ENCODE data around the gene ZNF331.
A peak's percentile ranks its signal among the peaks of the same experiment; 100 is the strongest.

Gene ZNF331

GRCh38 chr19:53518121-53518520, 19.8 kb upstream of the ZNF331 start:
- Histone ChIP-seq H3K4me3 (ENCODE audit: low read length in 2 of 2) (no peak overlapping the region), H3K27me3 (ENCODE audit: control insufficient read depth in 3 of 3, insufficient read depth in 3 of 3, low read depth in 1 of 3, low read length in 3 of 3) (no peaks in the 10 kb centered on the region), H3K4me1 (ENCODE audit: control insufficient read depth in 2 of 2, insufficient read depth in 1 of 2, low read depth in 1 of 2, low read length in 2 of 2) (peaks cover 6 to 9% of the 10 kb centered on the region in 2 donors), H4K8ac (ENCODE audit: low read depth, low read length) (no peak overlapping the region), H4K91ac (ENCODE audit: low read depth, low read length, poor library complexity) (no peak overlapping the region), H3K36me3 (replicated peaks in 1 of 2; ENCODE audit: control insufficient read depth in 2 of 2, insufficient read depth in 2 of 2, low read length in 2 of 2) (peaks cover 0 to 6% of the 10 kb centered on the region in 2 donors), H2BK12ac (ENCODE audit: low read length) (no peak overlapping the region), H3K79me1 (ENCODE audit: low read depth, low read length) (peaks cover 11% of the 10 kb centered on the region), H3K14ac (ENCODE audit: low read length) (no peak overlapping the region), H3K9me3 (replicated peaks in 1 of 2; ENCODE audit: control insufficient read depth in 2 of 2, insufficient read depth in 1 of 2, low read depth in 1 of 2, low read length in 2 of 2) (peaks cover 2 to 13% of the 10 kb centered on the region in 2 donors), H2AFZ (ENCODE audit: low read length) (no peak overlapping the region), H3K27ac (replicated peaks; ENCODE audit: low read length) (no peak overlapping the region), H3K9ac (ENCODE audit: low read depth, low read length, poor library complexity) (no peak overlapping the region), H3K4ac (ENCODE audit: low read length) (no peak overlapping the region), H3K23ac (ENCODE audit: low read depth, low read length, poor library complexity) (no peak overlapping the region), H3K4me2 (ENCODE audit: insufficient read depth, low read length, poor library complexity, severe bottlenecking) (no peak overlapping the region), H2BK120ac (ENCODE audit: low read depth, low read length) (no peak overlapping the region), H2BK5ac (ENCODE audit: low read length) (no peak overlapping the region), H3K18ac (ENCODE audit: low read length) (no peak overlapping the region), H2AK5ac (ENCODE audit: low read depth, low read length) (no peak overlapping the region), H2BK15ac (ENCODE audit: low read length) (no peak overlapping the region)
- DNase-seq (ENCODE audit: low spot score) = no peak
- no CpG with 5 or more reads among the region's 4 CpGs for WGBS, 2 donors (ENCODE audit: extremely low coverage in 2 of 2, insufficient read length in 2 of 2, insufficient replicate concordance in 1 of 2)

GRCh38 chr19:53518716-53519115, 19.2 kb upstream of the ZNF331 start:
- Histone ChIP-seq H3K4me3 (ENCODE audit: low read length in 2 of 2) (no peak overlapping the region), H2BK120ac (ENCODE audit: low read depth, low read length) (no peak overlapping the region), H2BK5ac (ENCODE audit: low read length) (no peak overlapping the region), H2AFZ (ENCODE audit: low read length) (no peak overlapping the region), H3K9me3 (replicated peaks in 1 of 2; ENCODE audit: control insufficient read depth in 2 of 2, insufficient read depth in 1 of 2, low read depth in 1 of 2, low read length in 2 of 2) (peaks cover 2 to 14% of the 10 kb centered on the region in 2 donors), H4K8ac (ENCODE audit: low read depth, low read length) (no peak overlapping the region), H3K9ac (ENCODE audit: low read depth, low read length, poor library complexity) (no peak overlapping the region), H3K79me1 (ENCODE audit: low read depth, low read length) (peaks cover 11% of the 10 kb centered on the region), H3K4me1 (ENCODE audit: control insufficient read depth in 2 of 2, insufficient read depth in 1 of 2, low read depth in 1 of 2, low read length in 2 of 2) (peaks cover 6 to 9% of the 10 kb centered on the region in 2 donors), H3K36me3 (replicated peaks in 1 of 2; ENCODE audit: control insufficient read depth in 2 of 2, insufficient read depth in 2 of 2, low read length in 2 of 2) (peaks cover 0 to 12% of the 10 kb centered on the region in 2 donors), H2BK15ac (ENCODE audit: low read length) (no peak overlapping the region), H2AK5ac (ENCODE audit: low read depth, low read length) (no peak overlapping the region), H3K23ac (ENCODE audit: low read depth, low read length, poor library complexity) (no peak overlapping the region), H4K91ac (ENCODE audit: low read depth, low read length, poor library complexity) (no peak overlapping the region), H3K4me2 (ENCODE audit: insufficient read depth, low read length, poor library complexity, severe bottlenecking) (no peak overlapping the region), H3K27ac (replicated peaks; ENCODE audit: low read length) (no peak overlapping the region), H3K27me3 (ENCODE audit: control insufficient read depth in 3 of 3, insufficient read depth in 3 of 3, low read depth in 1 of 3, low read length in 3 of 3) (no peaks in the 10 kb centered on the region), H3K14ac (ENCODE audit: low read length) (no peak overlapping the region), H3K18ac (ENCODE audit: low read length) (no peak overlapping the region), H3K4ac (ENCODE audit: low read length) (no peak overlapping the region), H2BK12ac (ENCODE audit: low read length) (no peak overlapping the region)
- no peak for DNase-seq (ENCODE audit: low spot score)
- no CpG with 5 or more reads among the region's 1 CpG for WGBS, 2 donors (ENCODE audit: extremely low coverage in 2 of 2, insufficient read length in 2 of 2, insufficient replicate concordance in 1 of 2)

GRCh38 chr19:53519446-53519845, 18.5 kb upstream of the ZNF331 start:
- Histone ChIP-seq H3K79me1 (ENCODE audit: low read depth, low read length) (peaks cover 11% of the 10 kb centered on the region), H4K8ac (ENCODE audit: low read depth, low read length) (no peak overlapping the region), H3K9me3 (replicated peaks in 1 of 2; ENCODE audit: control insufficient read depth in 2 of 2, insufficient read depth in 1 of 2, low read depth in 1 of 2, low read length in 2 of 2) (peaks cover 2 to 16% of the 10 kb centered on the region in 2 donors), H2AK5ac (ENCODE audit: low read depth, low read length) (no peak overlapping the region), H3K36me3 (replicated peaks in 1 of 2; ENCODE audit: control insufficient read depth in 2 of 2, insufficient read depth in 2 of 2, low read length in 2 of 2) (peaks cover 0 to 14% of the 10 kb centered on the region in 2 donors), H2BK120ac (ENCODE audit: low read depth, low read length) (no peak overlapping the region), H2BK12ac (ENCODE audit: low read length) (no peak overlapping the region), H2BK5ac (ENCODE audit: low read length) (no peak overlapping the region), H4K91ac (ENCODE audit: low read depth, low read length, poor library complexity) (no peak overlapping the region), H3K9ac (ENCODE audit: low read depth, low read length, poor library complexity) (no peak overlapping the region), H3K4me2 (ENCODE audit: insufficient read depth, low read length, poor library complexity, severe bottlenecking) (no peak overlapping the region), H2AFZ (ENCODE audit: low read length) (no peak overlapping the region), H3K4me1 (ENCODE audit: control insufficient read depth in 2 of 2, insufficient read depth in 1 of 2, low read depth in 1 of 2, low read length in 2 of 2) (peaks cover 6 to 9% of the 10 kb centered on the region in 2 donors), H3K4ac (ENCODE audit: low read length) (no peak overlapping the region), H3K4me3 (ENCODE audit: low read length in 2 of 2) (no peak overlapping the region), H3K27ac (replicated peaks; ENCODE audit: low read length) (no peak overlapping the region), H3K27me3 (ENCODE audit: control insufficient read depth in 3 of 3, insufficient read depth in 3 of 3, low read depth in 1 of 3, low read length in 3 of 3) (no peaks in the 10 kb centered on the region), H3K14ac (ENCODE audit: low read length) (no peak overlapping the region), H3K23ac (ENCODE audit: low read depth, low read length, poor library complexity) (no peak overlapping the region), H2BK15ac (ENCODE audit: low read length) (no peak overlapping the region), H3K18ac (ENCODE audit: low read length) (no peak overlapping the region)
- no CpG with 5 or more reads among the region's 7 CpGs for whole genome bisulfite sequencing, 2 donors (ENCODE audit: extremely low coverage in 2 of 2, insufficient read length in 2 of 2, insufficient replicate concordance in 1 of 2)
- DNase-seq (ENCODE audit: low spot score) = no peak

- Histone ChIP-seq H3K27ac (replicated peaks; ENCODE audit: low read length) (peak overlapping the region; percentile 93), H3K79me1 (ENCODE audit: low read depth, low read length) (peaks cover 11% of the 10 kb centered on the region)
Measured at GRCh38 chr19:53520163-53520546, 17.8 kb upstream of the ZNF331 start.

More at GRCh38 chr19:53520163-53520546, 17.8 kb upstream of the ZNF331 start:
- Histone ChIP-seq H3K18ac (ENCODE audit: low read length) (peak overlapping the region; percentile 66), H2BK12ac (ENCODE audit: low read length) (no peak overlapping the region), H3K9ac (ENCODE audit: low read depth, low read length, poor library complexity) (no peak overlapping the region), H2AFZ (ENCODE audit: low read length) (peak overlapping the region; percentile 96), H3K4me1 (ENCODE audit: control insufficient read depth in 2 of 2, insufficient read depth in 1 of 2, low read depth in 1 of 2, low read length in 2 of 2) (peaks cover 6 to 9% of the 10 kb centered on the region in 2 donors), H3K27me3 (ENCODE audit: control insufficient read depth in 3 of 3, insufficient read depth in 3 of 3, low read depth in 1 of 3, low read length in 3 of 3) (no peaks in the 10 kb centered on the region), H2BK120ac (ENCODE audit: low read depth, low read length) (no peak overlapping the region), H2AK5ac (ENCODE audit: low read depth, low read length) (no peak overlapping the region), H3K36me3 (replicated peaks in 1 of 2; ENCODE audit: control insufficient read depth in 2 of 2, insufficient read depth in 2 of 2, low read length in 2 of 2) (peaks cover 0 to 14% of the 10 kb centered on the region in 2 donors), H3K14ac (ENCODE audit: low read length) (no peak overlapping the region), H2BK5ac (ENCODE audit: low read length) (no peak overlapping the region), H3K23ac (ENCODE audit: low read depth, low read length, poor library complexity) (no peak overlapping the region), H4K91ac (ENCODE audit: low read depth, low read length, poor library complexity) (no peak overlapping the region), H3K4me3 (ENCODE audit: low read length in 2 of 2) (peak overlapping the region; percentile 49 to 73), H2BK15ac (ENCODE audit: low read length) (no peak overlapping the region), H3K4ac (ENCODE audit: low read length) (no peak overlapping the region), H4K8ac (ENCODE audit: low read depth, low read length) (peak overlapping the region; percentile 97), H3K9me3 (replicated peaks in 1 of 2; ENCODE audit: control insufficient read depth in 2 of 2, insufficient read depth in 1 of 2, low read depth in 1 of 2, low read length in 2 of 2) (peaks cover 2 to 16% of the 10 kb centered on the region in 2 donors), H3K4me2 (ENCODE audit: insufficient read depth, low read length, poor library complexity, severe bottlenecking) (peak overlapping the region; percentile 38)
- no peak for DNase-seq (ENCODE audit: low spot score)
- WGBS, 2 donors (ENCODE audit: extremely low coverage in 2 of 2, insufficient read length in 2 of 2, insufficient replicate concordance in 1 of 2) = no CpG with 5 or more reads among the region's 13 CpGs
